G401.6 (cell line): ENCODE results near the gene LSM12.

Experiments
- FAIRE-seq: peaks from 2 replicates; lab custom pipeline; 2012; peaks lifted over from hg19 to GRCh38; lab: Jason Lieb, UNC

The LSM12 gene

DNA sequence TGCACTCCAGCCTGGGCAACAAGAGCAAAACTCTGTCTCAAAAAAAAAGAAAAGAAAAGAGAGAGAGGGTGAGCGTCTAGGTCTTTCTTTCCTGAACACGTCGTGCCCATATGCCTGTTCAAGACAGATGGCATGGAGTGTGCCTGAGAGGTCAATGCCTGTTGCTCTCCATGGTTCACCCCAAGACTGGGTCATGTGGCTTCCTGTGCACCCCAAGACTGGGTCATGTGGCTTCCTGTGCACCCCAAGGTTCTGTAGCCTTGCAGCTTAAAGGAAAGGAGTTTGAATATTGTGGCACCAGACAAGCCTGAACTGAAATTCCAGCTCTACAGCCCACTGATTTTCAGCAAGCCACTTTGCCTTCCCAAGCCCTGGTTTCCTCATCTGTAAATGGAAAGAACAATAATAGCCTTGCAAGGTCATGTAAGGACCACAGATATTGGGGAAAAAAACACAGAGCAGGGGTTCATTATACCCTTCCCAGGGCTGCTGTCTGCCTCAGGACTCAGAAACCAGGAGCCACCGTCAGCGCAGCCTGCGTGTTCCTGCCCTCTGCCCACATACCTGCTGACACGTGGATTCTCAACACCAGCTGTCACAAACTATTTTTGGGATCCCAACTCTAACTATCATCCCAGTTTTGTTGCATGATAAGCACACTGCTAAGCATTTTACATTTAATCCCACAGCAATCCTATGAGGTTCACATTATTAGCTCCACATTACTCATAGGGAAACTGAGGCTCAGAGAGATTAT is 80.1 kb downstream of the LSM12 start:
- FAIRE-seq, result no peak

DNA sequence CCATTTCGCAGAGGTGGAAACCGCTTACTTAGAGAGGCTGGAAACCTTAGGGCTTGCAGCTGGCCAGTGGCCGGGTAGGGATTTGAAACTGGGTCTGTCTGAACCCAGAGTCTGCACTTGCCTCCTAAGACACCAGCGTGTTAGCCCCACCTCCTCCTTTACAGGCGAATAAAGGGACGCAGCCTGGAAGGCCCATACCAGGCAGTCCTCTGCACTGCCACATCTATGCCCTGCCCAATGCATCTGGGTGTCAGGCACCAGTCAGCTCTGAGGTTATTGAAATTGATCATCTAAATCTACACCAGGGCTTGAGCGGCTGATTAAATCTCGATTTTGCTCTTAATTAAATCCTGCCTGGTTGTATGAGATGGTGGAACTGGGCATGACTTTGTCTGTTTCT is 82.0 kb downstream of the LSM12 start:
- no peak for FAIRE-seq
